DMS153 treated with DMSO at 0.1 percent for 48 hours (cell line): Measurements from ENCODE around the gene CD177.
"Not testable (repeated sequence)": the region's sequence is repeated elsewhere in the genome, so short reads cannot be mapped to it uniquely, and the experiment has no call there.

Source experiments
- DNase-seq: peaks from one replicate; lab custom pipeline; 2025; ENCODE audit not compliant: unreplicated experiment; lab: John Stamatoyannopoulos, UW

The CD177 gene

DNA sequence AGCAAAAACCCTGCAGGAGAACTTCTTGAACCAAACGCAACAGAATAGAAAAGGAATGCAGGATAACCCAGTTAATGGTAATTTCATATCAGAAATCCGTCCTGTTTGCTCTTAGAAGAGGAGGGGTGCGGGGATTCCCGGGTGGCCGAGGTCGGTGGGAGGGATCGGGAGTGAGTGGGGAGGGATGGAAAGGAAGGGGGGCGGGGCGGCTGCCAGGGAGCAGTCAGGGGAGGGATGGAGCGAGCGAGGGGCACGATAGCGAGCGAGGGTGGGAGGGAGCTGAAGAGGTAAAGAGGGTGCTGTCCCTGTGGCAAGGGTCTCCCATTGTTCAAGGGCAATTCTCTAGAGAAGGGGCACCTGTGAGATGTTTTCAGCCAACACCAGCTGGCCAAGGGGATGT lies 26.5 kb downstream of the CD177 start:
- DNase-seq, result no peak

GRCh38 chr19:43380771-43381386 lies 27.4 kb downstream of the CD177 start:
- DNase-seq, result no peak

DNA sequence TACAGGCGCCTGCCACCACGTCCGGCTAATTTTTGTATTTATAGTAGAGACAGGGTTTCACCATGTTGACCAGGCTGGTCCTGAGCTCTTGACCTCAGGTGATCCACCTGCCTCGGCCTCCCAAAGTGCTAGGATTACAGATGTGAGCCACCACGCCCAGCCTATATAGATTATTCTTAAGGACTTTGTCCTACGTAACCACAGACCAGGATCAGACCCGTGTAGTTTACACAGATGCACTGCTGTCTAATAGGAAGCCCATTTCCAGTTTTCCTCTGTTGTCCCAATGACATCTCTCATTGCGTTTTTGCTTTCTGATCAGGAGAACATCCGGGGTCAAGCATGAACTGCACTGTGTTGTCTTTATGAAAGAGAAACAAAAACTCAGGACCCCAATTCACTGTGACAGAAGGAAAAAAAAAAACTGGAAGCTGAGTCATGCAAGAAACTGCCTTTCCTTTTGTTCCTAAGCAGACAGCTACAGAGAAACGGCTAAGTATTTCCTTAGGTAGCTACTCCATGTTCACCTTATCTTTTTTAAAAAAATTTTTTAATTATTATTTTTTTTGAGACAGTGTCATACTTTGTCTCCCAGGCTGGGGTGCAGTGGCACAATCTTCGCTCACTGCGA lies 29.2 kb downstream of the CD177 start:
- DNase-seq, result not testable (repeated sequence)

- DNase-seq, result not testable (repeated sequence)
Measured at GRCh38 chr19:43383254-43383653, 29.8 kb downstream of the CD177 start.

DNA sequence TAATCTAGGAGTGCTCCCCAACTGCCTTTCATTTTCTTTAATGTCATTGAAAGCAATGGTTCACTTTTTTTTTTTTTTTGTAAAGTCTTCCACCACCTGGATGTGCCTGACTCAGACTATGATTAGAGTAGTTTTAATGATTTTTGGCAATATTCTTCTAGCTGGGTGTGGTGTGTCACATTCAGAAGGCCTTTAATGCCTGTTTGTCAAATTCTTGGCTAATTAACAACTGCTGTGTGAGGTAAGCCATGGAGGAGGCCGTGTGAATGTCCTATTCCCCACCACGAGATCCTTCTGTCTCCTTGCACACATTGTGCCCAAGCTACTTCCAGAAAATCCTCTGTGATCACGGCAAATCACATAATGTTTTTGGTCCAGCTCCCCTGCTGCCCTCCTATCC lies 30.3 kb downstream of the CD177 start:
- not testable (repeated sequence) for DNase-seq

GRCh38 chr19:43390903-43391551 lies 37.5 kb downstream of the CD177 start:
- DNase-seq, result peak; percentile 93

DNA sequence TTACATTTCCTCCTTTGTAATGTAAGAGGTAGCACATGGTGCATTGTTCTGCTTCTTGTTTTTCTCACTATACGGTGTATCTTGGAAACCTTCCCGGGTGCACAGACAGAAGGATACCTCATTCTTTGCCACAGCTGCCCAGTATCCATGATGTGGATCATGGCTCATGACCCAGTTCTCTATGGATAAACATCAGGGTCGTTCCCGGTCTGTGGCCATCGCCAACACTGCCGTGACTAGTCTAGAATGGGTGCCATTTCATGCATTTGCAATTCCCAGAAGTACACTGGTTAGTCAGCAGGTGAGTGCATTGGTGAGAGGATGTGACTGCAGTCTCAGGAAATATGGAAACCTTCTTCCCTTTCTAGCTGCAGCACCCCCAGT lies 38.1 kb downstream of the CD177 start:
- peak; percentile 63 for DNase-seq

DNA sequence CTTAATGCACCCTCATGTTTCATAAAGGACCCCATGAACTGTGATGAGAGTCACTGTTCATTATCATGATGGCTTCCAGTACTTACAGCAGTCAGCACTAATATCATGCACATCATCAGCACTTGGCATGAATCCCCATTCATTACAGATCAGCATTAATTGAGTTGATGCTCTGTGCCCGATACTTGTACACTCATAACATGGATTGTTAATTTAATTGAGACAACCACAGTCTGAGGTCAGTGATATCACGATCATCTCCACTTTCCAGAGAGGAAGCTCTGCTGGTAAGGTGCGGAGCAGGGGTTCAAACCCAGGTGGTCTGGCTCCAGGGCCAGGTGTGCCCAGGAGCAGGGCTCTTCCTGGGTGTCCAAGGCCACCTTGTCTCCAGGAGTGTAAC lies 40.0 kb downstream of the CD177 start:
- DNase-seq, result not testable (repeated sequence)

DNA sequence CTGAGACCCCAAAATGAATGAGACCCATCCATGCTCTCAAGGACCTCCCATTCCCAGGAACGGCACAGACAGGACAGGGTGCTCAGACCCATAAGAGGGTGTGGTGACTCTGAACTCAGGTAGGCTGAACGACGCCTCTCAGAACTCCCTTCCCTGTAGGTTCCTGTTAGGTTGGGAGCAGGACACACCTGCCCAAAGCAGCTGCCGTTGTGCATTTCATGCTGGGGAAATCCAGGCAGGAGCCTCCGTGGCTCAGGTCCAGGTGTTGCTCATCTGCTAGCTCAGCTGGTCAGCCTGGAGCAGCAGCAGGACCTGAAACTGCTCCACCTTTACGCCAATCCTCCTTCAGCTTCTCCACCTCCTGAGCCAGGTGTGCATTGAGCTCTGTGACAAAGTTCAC lies 42.1 kb downstream of the CD177 start:
- peak; percentile 62 for DNase-seq

- no peak for DNase-seq
Measured at GRCh38 chr19:43406297-43406696, 52.8 kb downstream of the CD177 start.

GRCh38 chr19:43407416-43408005 lies 54.0 kb downstream of the CD177 start:
- no peak for DNase-seq

- DNase-seq, result no peak
Measured at GRCh38 chr19:43408043-43408442, 54.6 kb downstream of the CD177 start.

- DNase-seq, result no peak
Measured at GRCh38 chr19:43409415-43409814, 55.9 kb downstream of the CD177 start.

- no peak for DNase-seq
Measured at GRCh38 chr19:43412441-43412840, 59.0 kb downstream of the CD177 start.
